Measurements from ENCODE around the gene PCDHA4.

Gene PCDHA4

DNA sequence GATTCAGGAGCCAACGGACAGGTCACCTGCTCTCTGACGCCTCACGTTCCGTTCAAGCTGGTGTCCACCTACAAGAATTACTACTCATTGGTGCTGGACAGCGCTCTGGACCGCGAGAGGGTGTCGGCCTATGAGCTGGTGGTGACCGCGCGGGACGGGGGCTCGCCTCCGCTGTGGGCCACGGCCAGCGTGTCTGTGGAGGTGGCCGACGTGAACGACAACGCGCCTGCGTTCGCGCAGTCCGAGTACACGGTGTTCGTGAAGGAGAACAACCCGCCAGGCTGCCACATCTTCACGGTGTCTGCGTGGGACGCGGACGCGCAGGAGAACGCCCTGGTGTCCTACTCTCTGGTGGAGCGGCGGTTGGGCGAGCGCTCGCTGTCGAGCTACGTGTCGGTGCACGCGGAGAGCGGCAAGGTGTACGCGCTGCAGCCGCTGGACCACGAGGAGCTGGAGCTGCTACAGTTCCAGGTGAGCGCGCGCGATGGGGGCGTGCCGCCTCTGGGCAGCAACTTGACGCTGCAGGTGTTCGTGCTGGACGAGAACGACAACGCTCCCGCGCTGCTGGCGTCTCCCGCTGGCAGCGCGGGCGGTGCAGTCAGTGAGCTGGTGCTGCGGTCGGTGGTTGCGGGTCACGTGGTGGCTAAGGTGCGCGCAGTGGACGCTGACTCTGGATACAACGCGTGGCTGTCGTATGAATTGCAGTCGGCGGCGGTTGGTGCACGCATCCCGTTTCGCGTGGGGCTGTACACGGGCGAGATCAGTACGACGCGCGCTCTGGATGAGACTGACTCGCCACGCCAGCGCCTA is 50.5 kb downstream of the PCDHA4 start:
- no peak overlapping the region for H3K4ac ChIP-seq (ENCODE audit: low read depth in 1 of 2, low read length in 2 of 2)
- peaks cover under 1% of the 10 kb centered on the region for H3K4me1 ChIP-seq (ENCODE audit: control insufficient read depth, insufficient read depth, low read depth, low read length)
- H3K79me1 ChIP-seq (replicated peaks; ENCODE audit: low read length, poor library complexity, severe bottlenecking): no peaks in the 10 kb centered on the region
- H2AFZ ChIP-seq (ENCODE audit: low read depth, low read length): no peak overlapping the region
- H3K36me3 ChIP-seq (ENCODE audit: control insufficient read depth in 1 of 2, insufficient read depth in 2 of 2, low read depth in 1 of 2, low read length in 2 of 2): peaks cover 0 to 10% of the 10 kb centered on the region in 2 experiments
- H2BK15ac ChIP-seq (ENCODE audit: low read depth, poor library complexity, severe bottlenecking): no peak overlapping the region
- H3K4me3 ChIP-seq (ENCODE audit: insufficient read depth in 1 of 2, low read depth in 1 of 2, low read length in 2 of 2): no peak overlapping the region
- H2AK5ac ChIP-seq (ENCODE audit: low read length, severe bottlenecking): no peak overlapping the region
- H3K27me3 ChIP-seq (ENCODE audit: control insufficient read depth in 1 of 2, insufficient read depth in 1 of 2, low read length in 2 of 2): no peaks in the 10 kb centered on the region
- no peak overlapping the region for H3K9ac ChIP-seq (ENCODE audit: low read length)
- no peak overlapping the region for H2BK5ac ChIP-seq (ENCODE audit: low read depth, low read length, poor library complexity, severe bottlenecking)
- H3K18ac ChIP-seq (ENCODE audit: low read depth in 1 of 2, low read length in 2 of 2): no peak overlapping the region
- no peak overlapping the region for H2BK120ac ChIP-seq (ENCODE audit: low read depth, low read length)
- DNase-seq: no peak
- 98% methylated on average over 83 of the region's 94 CpGs for WGBS
- H2BK12ac ChIP-seq (ENCODE audit: low read length in 2 of 2): no peak overlapping the region
- no peak overlapping the region for H3K23ac ChIP-seq (ENCODE audit: low read length in 2 of 2)
- peaks cover 50% of the 10 kb centered on the region for H3K9me3 ChIP-seq (ENCODE audit: control insufficient read depth, low read length)
- no peak overlapping the region for H3K4me2 ChIP-seq (ENCODE audit: low read length, poor library complexity, severe bottlenecking)
- no peak overlapping the region for H4K8ac ChIP-seq (ENCODE audit: low read length)
- H3K27ac ChIP-seq (ENCODE audit: low read length, poor library complexity, severe bottlenecking): no peak overlapping the region
- no peak overlapping the region for H3K14ac ChIP-seq (ENCODE audit: low read length in 2 of 2)
- peak overlapping the region; percentile 3 for H4K91ac ChIP-seq (ENCODE audit: low read length)

- Histone ChIP-seq H2BK15ac (ENCODE audit: low read depth, poor library complexity, severe bottlenecking) (no peak overlapping the region), H3K14ac (ENCODE audit: low read length in 2 of 2) (no peak overlapping the region), H2BK12ac (ENCODE audit: low read length in 2 of 2) (no peak overlapping the region), H3K27ac (ENCODE audit: low read length, poor library complexity, severe bottlenecking) (no peak overlapping the region), H3K4me1 (ENCODE audit: control insufficient read depth, insufficient read depth, low read depth, low read length) (peaks cover 4% of the 10 kb centered on the region), H3K9me3 (ENCODE audit: control insufficient read depth, low read length) (peaks cover 53% of the 10 kb centered on the region), H2AFZ (ENCODE audit: low read depth, low read length) (no peak overlapping the region), H2AK5ac (ENCODE audit: low read length, severe bottlenecking) (no peak overlapping the region), H3K36me3 (ENCODE audit: control insufficient read depth in 1 of 2, insufficient read depth in 2 of 2, low read depth in 1 of 2, low read length in 2 of 2) (peaks cover 0 to 15% of the 10 kb centered on the region in 2 experiments), H2BK5ac (ENCODE audit: low read depth, low read length, poor library complexity, severe bottlenecking) (no peak overlapping the region), H3K9ac (ENCODE audit: low read length) (no peak overlapping the region), H3K27me3 (ENCODE audit: control insufficient read depth in 1 of 2, insufficient read depth in 1 of 2, low read length in 2 of 2) (no peaks in the 10 kb centered on the region), H3K4me2 (ENCODE audit: low read length, poor library complexity, severe bottlenecking) (no peak overlapping the region), H2BK120ac (ENCODE audit: low read depth, low read length) (no peak overlapping the region), H4K91ac (ENCODE audit: low read length) (peak overlapping the region; percentile 3), H4K8ac (ENCODE audit: low read length) (no peak overlapping the region), H3K79me1 (replicated peaks; ENCODE audit: low read length, poor library complexity, severe bottlenecking) (no peaks in the 10 kb centered on the region), H3K23ac (ENCODE audit: low read length in 2 of 2) (no peak overlapping the region), H3K18ac (ENCODE audit: low read depth in 1 of 2, low read length in 2 of 2) (no peak overlapping the region), H3K4me3 (ENCODE audit: insufficient read depth in 1 of 2, low read depth in 1 of 2, low read length in 2 of 2) (no peak overlapping the region), H3K4ac (ENCODE audit: low read depth in 1 of 2, low read length in 2 of 2) (no peak overlapping the region)
- over 99% methylated on average over 22 of the region's 22 CpGs for WGBS
- no peak for DNase-seq
Observed at GRCh38 chr5:140857987-140858240, 51.0 kb downstream of the PCDHA4 start.

- Histone ChIP-seq H3K14ac (ENCODE audit: low read length in 2 of 2) (no peak overlapping the region), H2BK12ac (ENCODE audit: low read length in 2 of 2) (no peak overlapping the region), H2BK5ac (ENCODE audit: low read depth, low read length, poor library complexity, severe bottlenecking) (no peak overlapping the region), H3K27me3 (ENCODE audit: control insufficient read depth in 1 of 2, insufficient read depth in 1 of 2, low read length in 2 of 2) (no peaks in the 10 kb centered on the region), H4K8ac (ENCODE audit: low read length) (peak overlapping the region; percentile 13), H3K4ac (ENCODE audit: low read depth in 1 of 2, low read length in 2 of 2) (no peak overlapping the region), H3K18ac (ENCODE audit: low read depth in 1 of 2, low read length in 2 of 2) (no peak overlapping the region), H3K4me1 (ENCODE audit: control insufficient read depth, insufficient read depth, low read depth, low read length) (peaks cover 4% of the 10 kb centered on the region), H4K91ac (ENCODE audit: low read length) (peak overlapping the region; percentile 34), H2AFZ (ENCODE audit: low read depth, low read length) (no peak overlapping the region), H3K4me3 (ENCODE audit: insufficient read depth in 1 of 2, low read depth in 1 of 2, low read length in 2 of 2) (peak overlapping the region in 1 of 2 experiments; percentile 1), H3K9me3 (ENCODE audit: control insufficient read depth, low read length) (peaks cover 57% of the 10 kb centered on the region), H3K79me1 (replicated peaks; ENCODE audit: low read length, poor library complexity, severe bottlenecking) (no peaks in the 10 kb centered on the region), H3K4me2 (ENCODE audit: low read length, poor library complexity, severe bottlenecking) (no peak overlapping the region), H2AK5ac (ENCODE audit: low read length, severe bottlenecking) (no peak overlapping the region), H3K27ac (ENCODE audit: low read length, poor library complexity, severe bottlenecking) (no peak overlapping the region), H3K9ac (ENCODE audit: low read length) (no peak overlapping the region), H2BK120ac (ENCODE audit: low read depth, low read length) (no peak overlapping the region), H3K36me3 (ENCODE audit: control insufficient read depth in 1 of 2, insufficient read depth in 2 of 2, low read depth in 1 of 2, low read length in 2 of 2) (peaks cover 0 to 14% of the 10 kb centered on the region in 2 experiments), H2BK15ac (ENCODE audit: low read depth, poor library complexity, severe bottlenecking) (no peak overlapping the region), H3K23ac (ENCODE audit: low read length in 2 of 2) (no peak overlapping the region)
- 97% methylated on average over 76 of the region's 76 CpGs for WGBS
- DNase-seq: no peak
Observed at GRCh38 chr5:140862441-140863295, 55.8 kb downstream of the PCDHA4 start.
